C1 segment of cervical spinal cord (tissue), 14 donors: ENCODE results near the gene MAGI1.
"Not testable (repeated sequence)": the region's sequence is repeated elsewhere in the genome, so short reads cannot be mapped to it uniquely, and the experiment has no call there.

ENCODE experiments used
- DNase-seq, 14 donors: peaks; one replicate each; lab custom pipeline; 2025; lab: John Stamatoyannopoulos, UW

The MAGI1 gene

DNA sequence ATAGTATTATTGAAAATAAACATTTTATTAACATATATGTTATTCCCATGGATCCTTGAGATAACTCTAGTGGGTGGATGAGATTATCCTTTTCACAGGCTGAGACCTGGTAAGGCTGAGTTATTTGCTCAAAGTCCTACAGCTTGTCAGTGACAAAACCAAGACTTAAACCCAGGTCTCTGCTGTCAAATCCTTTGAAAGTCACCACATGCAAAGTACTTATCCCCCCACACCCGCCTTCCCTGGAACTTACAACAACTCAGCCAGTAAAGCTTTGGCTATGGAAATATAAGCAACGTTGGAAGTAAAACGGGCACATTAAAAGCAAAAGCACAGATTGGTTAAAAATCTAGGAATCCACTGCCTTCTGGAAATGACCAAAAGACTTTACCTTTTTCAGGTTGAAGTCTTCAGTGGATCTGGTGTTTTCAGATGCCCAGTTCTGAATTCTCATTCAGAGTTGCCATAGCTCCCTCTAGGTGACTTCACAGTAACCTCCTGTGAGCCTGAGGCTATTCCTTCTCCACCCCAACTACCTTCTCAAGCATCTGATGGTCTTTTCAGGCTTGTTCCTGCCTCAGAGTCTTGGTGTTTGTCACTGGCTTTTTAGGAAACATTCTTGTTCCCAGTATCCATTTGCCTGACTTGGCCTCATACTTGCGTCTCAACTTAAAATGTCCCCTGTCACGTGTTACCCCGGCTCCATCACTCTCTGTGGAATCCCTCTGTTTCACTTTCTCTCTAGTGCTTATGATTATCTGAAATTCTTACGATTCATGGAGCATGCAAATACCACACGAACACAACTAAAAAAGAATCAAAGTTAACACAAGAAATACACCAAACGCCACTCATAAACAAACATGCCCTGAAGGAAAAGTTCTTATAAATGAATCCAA lies 131.2 kb downstream of the MAGI1 start:
- DNase-seq = no peak

DNA sequence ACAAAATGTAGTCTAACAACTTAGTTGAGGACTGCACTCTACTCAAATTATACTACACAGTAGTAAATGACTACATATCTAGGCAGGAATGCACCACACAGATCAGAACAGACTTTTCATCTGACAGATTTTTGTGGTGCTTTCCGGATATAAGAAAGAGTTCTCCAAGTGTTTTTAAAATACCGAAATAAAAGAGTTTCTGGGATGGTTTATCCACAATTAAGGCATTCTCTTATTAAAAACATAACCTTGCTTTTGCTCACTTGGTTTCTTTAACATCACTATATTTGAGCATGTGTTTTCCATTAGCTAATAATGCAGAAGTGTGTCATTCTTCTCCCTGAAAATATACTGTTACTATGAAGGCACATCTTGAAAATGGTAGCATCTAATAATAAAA lies 132.9 kb downstream of the MAGI1 start:
- DNase-seq = no peak

DNA sequence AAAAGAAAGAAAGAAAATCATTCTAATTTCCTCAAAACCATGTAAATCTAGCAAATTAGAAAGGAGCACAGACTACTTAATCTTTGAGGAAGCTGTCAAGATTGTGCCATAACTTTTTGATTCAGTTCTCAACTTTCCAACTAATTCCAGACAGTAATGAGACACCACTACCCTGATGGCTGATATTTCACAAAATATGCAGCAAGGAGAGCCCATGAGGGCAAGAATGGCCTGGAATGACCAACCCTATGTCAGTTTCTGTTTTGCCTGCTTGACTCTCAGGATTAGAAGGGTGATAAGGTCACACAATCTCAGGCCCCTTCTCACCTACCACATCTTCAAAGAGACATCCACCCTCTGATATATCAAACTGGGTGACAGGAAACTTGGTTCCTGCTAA lies 134.7 kb downstream of the MAGI1 start:
- no peak for DNase-seq

DNA sequence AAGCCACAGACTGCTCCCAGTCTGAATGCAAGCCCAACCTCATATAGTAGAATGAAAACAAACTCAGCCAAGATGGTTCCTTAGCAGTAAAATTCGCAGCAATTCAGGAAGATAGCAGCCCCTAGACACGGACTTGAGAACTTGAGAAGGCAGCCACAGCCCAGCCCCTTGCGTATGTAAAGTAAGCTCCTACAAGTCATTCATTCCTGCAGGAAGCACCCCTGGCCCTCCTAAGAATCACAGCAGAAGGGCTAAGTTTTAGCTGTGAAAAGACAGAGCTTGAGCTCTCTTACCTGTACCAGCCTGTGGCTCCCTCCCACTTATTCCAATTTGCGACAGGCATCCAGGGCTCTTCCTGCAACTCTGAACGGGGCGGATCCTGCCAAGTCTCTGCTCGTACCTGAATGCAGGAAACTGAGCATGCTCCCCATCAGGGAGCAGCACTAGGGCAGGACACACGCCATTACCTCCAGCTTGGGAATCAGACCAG lies 136.4 kb downstream of the MAGI1 start:
- peak in 2 of 14 donors; percentile 1 to 41 for DNase-seq

DNA sequence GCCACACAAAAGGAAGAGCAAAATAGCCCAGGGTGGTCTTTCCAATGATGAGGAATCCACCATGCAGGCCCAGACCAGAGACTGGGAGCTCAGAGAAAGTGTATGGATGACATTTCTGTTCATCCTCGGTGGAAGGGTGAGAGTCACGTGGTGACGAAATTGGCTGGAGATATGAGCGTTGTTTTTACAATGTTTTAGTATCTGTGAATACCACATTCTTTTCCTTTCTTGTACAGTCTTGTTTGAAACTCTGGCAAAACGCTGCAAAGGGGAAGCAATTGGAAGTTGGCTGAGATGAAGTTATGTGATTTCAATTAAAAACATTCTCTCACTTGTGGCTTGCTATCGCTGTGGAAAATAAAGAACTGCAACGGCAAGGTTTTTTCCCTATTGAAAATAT lies 137.5 kb downstream of the MAGI1 start:
- no peak for DNase-seq

DNA sequence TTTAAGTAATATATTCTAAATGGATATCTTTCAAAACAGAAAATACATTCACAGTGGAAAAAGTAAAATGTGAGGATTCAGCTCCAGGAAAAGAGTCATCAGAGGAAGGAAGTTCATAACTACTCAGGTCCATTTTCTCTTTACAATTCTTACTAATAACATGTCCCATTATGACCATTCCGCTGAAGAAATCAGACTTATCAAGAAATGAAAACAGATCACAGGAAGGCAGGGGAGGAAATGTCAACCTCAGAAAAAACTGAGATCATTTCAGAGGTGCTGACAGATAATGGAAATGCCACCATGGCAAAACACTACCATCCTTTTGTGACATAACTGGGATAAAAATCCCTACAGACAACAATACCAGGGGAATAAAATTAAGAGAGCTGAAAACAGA lies 139.5 kb downstream of the MAGI1 start:
- DNase-seq = no peak

DNA sequence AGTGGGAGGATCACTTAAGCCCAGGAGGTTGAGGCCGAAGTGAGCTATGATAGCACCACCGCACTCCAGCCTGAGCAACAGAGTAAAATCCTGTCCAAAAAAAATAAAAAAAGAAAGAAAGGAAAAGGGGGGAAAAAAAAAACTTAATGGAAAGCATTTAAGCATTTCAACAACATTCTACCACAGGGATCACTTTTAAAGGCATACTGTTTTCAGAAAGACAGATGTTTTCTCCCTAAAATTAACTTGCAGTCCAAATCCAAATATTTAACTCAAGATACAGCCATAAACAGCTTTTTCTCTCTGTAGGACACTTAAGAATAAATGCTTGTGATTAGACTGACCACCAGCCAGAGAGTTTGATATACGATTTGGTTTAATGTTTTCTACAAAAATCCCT lies 141.0 kb downstream of the MAGI1 start:
- no peak for DNase-seq

DNA sequence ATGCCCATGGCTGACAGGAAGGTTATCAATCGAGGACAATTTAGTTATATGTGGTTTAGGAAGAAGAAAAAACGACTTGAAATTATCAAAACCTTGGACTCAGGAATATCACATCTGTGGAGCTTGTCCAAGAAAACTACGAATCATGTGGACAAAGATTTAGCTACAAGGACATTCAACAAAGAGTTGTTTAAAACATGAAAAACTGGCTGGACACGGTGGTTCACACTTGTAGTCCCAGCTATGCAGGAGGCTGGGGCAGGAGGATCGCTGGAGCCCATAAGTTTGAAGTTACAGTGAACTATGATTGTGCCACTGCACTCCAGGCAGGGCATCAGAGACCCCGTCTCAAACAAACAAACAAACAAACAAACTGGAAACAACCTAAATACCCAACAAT lies 142.4 kb downstream of the MAGI1 start:
- DNase-seq = no peak

DNA sequence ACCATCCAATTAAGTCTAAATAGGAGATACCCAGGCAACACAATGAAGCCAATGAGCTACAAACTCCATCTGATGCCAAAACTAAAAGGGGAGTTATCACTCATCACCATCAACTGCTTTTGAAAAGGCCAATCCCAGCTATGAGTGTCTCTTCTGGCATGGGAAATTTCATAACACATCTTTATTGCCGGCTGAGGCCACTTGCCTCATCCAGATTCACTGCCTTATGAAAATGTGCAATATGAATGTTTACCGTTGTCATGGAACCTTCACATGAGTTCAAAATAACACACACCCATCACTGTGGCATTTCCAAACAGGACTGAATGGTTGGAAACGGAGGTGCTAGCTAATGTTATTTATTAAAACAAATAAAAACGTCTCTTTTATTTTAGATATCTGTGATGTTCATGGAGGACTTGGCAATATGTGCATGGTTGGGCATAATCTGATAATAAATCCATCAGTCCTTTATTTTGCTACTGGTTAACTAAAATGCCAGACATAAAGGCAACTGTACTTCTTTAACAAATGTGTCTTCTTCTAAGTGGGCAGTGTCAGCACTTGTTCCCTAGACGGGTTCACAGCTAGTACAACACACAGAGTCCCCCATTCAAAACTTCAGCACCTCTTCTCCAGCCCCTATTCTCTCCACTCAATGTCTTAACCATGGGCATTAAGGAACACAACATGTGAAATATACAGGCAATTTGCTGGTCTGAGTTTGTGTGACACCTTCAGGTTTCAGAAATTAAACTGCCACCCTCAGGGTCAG lies 143.9 kb downstream of the MAGI1 start:
- no peak for DNase-seq

DNA sequence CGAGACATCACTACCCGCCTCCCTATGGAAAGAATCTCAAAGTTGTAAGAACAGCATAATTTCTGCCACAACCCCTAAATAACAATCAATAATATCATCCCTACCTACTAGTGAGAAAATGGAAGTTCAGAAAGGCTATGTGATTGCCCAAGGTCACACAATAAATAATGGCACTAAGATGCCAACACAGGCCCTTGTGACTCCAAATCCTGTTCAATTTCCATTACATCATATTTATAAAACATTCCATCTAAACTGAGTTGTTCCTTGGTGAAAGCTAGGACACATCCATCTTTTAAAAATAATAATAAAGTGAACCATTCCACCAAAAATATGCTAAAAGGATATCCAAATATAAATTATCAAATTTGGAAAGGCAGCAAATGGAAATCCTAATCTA lies 144.6 kb downstream of the MAGI1 start:
- DNase-seq = no peak

DNA sequence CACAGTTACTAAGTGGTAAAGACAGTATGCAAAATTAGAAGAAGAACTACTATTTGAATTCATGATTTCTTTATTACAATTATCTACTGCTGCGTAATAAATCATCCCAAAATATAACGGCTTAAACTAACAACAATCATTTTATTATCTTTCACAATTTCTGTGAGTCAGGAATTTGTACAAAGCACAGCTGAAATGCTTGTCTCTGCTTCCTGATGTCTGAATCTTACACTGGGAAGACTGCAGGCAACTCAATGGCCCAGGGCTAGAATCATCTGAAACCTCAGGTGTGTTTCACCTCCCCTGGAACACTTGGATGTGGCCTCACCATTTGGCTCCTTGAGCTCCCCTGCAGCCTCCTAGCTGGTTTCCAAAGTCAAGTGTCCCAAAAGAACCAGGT lies 145.1 kb downstream of the MAGI1 start:
- no peak for DNase-seq

DNA sequence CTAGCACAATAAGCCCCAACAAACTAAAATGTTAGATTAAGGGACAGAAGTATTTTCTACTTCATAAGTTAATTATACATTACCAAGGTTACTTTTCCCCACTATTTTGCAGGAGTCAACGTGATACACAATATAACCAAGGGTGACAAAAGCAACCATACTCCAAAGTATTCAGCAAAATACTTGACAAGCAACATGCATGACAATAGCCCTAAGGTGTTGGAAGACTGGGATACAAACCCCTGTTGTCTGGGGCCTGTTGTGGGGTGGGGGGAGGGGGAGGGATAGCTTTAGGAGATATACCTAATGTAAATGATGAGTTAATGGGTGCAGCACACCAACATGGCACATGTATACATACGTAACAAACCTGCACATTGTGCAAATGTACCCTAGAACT lies 147.2 kb downstream of the MAGI1 start:
- DNase-seq = not testable (repeated sequence)

DNA sequence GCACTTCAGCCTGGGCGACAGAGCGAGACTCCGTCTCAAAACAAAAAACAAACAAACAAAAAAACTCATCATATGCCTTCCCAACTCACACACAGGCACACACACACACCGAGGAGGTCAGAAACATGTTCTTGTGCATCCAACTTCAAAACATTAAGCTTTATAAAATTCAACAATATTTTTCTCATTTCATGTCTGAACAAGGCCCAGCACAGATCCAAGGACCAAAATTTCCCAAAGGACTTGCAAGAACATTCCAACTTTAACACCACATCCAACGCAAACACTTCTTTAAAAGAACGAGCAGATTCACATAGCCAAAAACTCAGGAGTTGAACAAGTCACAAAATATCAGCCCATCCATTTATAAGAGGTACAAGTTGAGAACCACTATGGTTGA lies 148.4 kb downstream of the MAGI1 start:
- DNase-seq = no peak

DNA sequence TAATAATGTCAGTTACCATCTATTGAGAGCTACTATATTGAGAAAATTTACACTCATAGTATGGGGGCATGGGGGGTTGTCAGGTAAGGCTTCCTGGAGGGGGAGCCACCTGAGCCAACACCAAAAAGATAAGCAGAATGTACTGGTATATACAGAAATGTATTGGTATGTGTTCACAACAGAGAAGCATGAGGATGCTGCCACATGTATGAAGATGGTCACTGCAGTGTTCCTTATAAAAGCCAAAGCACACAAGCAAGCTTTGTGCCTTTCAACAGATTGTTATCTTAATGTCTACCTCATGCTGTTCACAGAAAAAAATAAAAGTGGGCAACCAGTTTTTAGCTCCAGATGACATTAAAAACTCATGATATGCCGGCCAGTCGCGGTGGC lies 149.0 kb downstream of the MAGI1 start:
- DNase-seq = no peak

DNA sequence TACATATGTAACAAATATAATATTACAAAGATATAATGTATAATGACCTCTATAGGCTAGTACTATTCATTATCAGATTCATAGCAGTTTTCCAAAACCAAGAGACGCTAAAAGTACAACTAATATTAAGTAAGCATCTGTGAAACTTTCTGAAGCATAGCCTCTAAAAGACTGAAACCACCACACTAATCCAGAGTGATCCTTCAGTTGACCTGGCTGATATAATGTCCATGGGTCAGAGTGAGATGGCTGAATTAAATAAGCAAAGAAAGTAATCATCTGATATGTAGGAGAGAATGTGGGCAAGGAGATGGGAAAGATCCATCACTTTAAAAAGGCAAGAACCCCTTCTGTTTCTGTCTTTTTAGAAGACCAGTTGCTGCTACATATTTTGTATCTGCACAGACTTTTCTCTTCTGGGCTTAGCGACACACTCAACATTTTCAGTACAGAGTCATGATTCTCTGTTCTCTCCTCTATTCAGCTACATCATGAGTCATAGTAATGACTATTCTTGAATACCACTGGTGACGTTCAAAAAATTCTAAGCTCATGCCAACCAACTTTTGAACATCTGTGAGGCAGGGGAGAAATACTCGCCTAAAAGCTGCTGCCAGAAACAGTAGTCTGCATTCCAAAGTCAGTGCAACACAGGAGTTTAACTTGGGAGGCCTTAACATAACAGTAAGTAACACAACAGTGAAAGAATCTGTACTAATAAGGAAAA lies 149.6 kb downstream of the MAGI1 start:
- DNase-seq = no peak

DNA sequence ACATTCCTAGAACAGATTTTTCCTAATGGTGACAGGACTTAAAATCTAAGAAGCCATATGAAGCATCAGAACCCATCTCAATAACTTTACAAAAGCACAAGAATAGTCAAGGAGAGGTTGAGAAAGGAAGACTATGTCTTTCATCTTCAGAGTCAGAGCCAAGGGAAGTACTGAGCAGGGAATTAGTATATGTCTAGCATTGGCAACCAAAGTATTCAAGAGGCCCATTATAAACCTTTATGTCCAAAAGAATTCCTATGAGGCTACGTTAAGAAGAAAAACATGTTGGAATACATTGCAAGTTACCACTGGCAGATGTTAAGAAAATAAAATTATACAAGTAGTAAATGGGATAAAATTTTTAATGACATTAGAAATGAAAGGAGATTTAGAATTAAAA lies 150.5 kb downstream of the MAGI1 start:
- no peak for DNase-seq

DNA sequence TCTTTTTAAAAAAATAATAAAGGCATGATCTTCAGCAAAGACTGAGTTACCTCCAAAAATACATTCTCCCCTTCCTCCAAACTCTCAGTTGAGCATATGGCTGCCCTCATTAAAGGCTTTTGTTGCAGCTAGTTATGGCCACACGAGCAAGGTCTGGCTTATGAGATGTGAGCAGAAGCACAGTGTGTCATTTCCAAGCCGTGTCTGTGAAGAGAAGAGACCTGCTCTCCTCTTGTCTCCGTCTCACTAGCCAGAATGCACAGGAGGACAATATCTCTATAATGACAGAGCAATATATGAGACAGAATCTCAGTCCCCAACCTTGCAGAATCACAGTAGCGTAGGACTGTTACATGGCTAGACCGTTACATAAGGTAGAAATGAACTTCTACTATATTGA lies 152.3 kb downstream of the MAGI1 start:
- peak in 1 of 14 donors; percentile 34 for DNase-seq

DNA sequence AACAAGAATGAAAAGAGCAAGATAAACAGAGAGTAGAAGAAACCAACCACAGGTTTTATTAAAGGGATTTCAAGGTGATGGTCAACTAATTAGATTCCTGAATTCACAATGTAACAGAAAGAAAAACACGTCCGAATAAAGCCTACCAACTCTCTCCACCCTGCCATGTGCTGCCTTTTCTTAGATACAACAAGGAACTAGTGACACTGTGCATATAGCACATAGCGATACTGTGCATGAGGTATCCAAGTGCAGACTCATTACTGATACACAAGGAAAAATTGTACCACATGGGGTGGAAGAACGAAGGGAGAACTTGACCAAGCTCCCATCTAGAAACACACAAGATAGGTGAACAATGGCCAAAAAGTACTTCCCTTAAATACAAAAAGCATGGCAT lies 154.6 kb downstream of the MAGI1 start:
- DNase-seq = no peak

DNA sequence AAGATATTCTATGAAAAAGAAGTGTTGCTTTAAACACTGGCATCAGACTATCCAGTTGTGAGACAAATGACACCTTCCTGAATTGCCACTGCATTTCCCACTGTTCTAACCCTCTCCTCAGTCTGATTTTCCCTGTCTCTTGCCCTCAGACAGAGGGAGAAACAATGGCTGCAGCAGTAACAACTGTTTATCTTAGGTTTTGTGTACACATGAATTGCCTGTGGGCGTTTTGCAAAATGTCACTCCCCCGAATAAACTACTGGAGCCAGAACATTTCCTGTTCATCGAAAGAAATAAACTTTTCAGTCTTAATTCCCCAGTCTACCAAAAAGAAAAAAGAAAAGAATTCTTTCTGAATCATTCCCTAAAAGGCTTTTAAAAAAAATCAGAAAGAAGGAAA lies 155.1 kb downstream of the MAGI1 start:
- DNase-seq = no peak

DNA sequence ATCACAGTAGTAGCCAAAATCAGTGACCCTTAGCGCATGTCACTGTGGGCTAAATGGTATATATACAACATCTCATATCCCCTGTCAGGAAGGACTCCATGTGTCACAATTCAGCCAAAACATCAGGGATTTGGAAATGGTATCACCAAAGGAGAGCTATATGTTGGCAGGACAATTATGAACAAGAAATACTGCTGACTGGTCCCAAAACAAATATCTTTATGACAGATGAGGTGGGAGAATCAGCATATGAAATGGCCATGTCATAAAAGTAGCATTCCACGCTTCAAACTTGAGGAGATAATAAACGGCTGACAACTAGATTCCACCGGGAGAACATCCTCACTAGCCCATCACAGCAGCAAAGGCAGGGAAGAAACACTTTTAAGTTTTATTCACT lies 158.4 kb downstream of the MAGI1 start:
- DNase-seq = no peak

DNA sequence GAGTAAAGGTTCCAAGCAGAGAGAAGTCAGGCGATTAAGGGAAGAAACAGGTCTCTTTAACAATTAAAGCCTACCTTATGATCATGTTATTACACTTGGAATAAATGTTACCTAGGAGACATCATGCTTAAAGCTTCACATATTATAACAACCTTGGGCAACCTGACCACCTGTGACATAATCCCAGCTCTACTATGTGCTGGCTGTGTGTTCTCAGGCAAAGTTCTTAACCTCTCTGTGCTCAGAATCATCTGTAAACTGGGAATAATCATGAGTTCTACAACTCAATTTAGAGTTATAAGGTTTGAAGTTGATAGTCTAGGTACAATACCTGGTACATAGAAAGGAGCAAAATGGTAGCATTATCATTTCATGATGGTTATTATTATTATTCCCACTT lies 159.3 kb downstream of the MAGI1 start:
- no peak for DNase-seq

DNA sequence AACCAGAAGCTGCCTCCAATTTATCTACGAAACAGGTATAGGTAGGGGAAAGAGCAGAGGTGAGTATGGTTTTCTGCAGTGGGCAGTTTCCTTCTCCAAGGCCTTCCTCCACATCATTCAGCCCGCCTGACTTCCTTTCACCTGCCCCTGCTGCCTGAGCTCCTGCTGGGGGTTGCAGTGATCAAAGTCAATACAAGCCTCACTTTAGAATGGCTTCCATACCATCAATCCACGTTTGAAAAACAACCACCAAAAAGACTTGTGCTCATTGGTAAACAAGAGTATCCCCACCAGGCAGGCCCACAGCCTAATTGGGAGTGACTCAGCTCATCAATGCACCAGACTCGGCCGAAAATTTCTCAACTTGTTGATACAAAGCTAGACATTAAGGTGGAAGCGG lies 159.9 kb downstream of the MAGI1 start:
- DNase-seq = no peak
